Tongue (tissue), 2 donors: Measurements from ENCODE around the gene NEK6. TPM values are rescaled to one million over a fixed set of nuclear protein-coding genes. Genes with fewer than 3 reads are reported as not detected.
A peak's percentile ranks its signal among the peaks of the same experiment; 100 is the strongest.
"Not testable (repeated sequence)": the region's sequence is repeated elsewhere in the genome, so short reads cannot be mapped to it uniquely, and the experiment has no call there.

Experiments used
- DNase-seq: peaks from one replicate; pipeline ENCODE4 v3.0.0-alpha.2; 2015
- total RNA-seq: library from RNA; depleted of rRNA; stranded (reverse); fragments of >200 nt; gene quantifications from one replicate; pipeline ENCODE4 v1.2.3, GENCODE V29; 2014

The NEK6 gene
- total RNA-seq, 1 donor from 2014 or later = 33.6 TPM

DNA sequence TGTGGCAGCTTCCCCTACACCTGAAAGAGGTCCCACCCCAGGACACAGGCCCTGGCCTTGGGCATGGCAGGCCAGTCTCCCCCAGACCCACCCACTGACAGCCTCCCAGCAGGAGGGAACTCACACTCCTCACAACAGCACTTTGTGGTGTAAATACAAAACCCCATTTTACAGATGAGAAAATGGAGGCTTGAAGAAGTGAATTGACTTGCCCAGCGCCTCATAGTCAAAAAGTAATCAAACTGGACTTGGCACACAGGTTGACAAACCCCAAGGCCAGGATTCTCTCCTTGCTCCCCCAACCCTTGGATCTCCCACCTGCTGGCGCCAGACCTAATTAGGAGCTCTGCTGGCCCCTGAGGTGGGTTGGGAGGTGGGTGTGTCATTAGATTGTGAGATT lies 29.2 kb upstream of the NEK6 start:
- no peak for DNase-seq

DNA sequence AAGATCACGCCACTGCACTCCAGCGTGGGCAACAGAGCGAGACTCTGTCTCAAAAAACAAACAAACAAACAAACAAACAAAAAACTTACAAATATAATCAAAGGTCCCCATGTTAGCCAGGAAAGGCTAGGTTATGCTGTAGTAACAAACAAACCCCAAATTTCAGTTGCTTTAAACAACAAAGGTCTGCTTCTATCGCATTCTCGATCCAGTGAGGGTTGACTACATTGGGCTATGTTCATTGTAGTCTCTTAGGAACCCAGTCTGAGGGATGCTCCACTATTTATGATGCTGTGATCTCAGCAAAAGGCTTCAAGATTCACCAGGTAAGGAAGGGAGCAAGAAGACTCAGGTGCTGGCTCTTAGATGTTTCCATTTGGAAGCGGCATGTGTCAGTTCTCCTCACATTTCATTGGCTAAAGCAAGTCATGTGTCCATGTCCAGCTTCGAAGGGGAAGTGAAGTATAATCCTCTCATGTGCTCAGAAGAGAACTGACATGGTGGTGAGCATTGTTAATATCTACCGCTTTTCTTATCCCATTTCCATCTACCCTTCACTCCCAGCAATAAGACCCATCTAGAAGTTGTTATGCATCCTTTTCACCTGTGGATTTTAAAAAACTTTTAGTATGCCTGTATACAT lies 26.5 kb upstream of the NEK6 start:
- DNase-seq = no peak

DNA sequence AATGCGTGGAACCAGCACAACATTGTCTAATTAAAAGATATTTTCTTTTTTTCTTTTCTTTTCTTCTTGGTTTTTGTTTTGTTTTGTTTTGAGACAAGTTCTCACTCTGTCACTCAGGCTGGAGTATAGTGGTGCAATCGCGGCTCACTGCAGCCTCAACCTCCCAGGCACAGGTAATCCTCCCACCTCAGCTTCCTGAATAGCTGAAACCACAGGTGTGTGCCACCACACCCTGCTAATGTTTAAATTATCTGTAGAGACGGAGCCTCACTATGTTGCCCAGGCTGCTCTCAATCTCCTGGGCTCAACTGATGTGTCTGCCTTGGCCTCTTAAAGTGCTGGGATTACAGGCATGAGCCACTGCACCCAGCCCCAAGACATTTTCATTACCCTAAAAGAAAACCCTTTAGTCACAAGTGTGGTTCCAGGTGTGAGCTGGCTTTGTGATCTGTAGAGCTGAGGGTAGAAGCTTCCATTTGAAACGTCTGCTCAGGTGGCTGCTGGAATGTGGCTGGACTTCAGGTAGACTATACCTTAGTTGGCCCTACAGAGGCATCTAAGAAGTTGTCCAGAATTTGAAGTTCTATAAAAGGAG lies 19.1 kb upstream of the NEK6 start:
- no peak for DNase-seq

DNA sequence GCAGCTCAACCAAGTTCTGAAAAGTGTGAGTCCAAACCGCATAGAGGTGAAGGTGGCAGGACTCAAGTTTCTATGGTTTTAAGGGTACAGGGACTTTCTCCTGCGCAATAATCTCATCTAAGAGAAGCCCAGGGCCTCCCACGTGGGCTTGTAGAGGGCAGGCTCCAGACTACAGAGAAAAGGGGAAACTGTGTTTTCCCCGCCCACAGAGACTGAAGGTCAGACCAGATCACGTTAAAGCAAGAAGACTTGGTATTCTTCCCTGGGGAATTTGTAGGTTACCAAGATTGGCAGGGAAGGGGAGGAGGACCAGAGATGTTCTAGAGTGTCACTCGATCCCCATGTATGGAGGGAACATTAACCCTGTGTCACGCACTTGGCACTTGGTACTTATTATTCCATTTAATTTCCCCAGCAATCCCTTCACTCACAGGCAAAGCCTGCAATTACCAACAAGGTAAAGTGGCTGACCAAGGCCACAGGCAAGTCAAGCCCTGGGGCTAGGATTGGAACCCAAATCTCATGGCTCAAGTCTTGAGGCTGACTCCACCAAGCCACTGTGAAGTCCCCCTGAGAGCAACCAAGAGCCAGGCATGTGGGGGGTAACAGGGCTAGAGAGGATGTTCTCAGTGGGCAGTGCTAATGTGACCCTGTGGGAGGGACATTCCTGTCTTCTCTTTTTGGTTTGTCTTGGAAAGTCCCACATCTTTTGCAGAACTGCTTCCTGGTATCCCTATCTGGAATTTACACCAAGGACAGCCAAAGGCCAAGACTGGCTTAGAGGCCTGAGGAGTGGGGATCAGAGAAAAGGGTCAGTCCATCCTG lies 18.3 kb upstream of the NEK6 start:
- DNase-seq = no peak

DNA sequence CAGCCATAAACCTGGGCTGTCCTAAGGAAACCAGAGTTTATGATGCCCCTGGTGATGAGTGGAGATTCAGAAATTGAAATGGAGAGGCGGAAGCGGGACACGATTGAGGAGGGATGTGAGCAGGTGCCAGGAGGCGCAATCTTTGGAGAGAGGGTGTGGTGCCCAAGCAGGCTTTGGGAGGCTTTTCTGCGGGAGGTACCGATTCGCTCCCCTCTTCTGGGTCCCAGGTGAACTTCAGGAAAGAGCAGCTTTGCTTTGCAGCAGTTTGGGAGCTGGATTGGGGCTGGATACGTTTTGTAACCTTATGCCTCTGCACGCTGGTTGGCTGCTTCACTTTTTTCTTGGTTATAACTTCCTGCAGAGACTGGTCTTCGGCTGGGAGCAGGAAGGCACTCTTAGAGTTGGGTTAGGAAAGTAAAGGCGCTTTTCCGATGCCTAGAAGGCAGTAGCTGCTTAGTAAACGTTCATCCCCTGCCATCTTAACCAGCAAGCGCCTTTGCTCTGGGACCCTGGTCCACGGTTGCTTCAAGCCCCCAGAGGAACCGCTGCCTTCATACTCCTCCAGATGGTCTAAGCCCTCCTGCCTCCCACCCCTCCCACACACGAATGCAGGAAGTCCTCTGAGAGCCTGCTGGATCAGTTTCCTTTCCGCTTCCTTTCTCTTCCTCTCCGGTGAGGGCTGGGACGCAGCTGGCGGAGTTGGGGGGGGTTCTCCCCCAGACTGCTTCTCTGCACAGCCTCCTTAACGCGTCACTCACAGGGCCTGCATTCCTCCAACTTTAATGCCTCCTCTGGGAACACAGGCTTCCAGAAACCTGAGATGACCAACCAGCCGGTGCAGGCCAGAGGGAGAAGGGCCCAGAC lies 15.2 kb upstream of the NEK6 start:
- DNase-seq = peak; percentile 96

DNA sequence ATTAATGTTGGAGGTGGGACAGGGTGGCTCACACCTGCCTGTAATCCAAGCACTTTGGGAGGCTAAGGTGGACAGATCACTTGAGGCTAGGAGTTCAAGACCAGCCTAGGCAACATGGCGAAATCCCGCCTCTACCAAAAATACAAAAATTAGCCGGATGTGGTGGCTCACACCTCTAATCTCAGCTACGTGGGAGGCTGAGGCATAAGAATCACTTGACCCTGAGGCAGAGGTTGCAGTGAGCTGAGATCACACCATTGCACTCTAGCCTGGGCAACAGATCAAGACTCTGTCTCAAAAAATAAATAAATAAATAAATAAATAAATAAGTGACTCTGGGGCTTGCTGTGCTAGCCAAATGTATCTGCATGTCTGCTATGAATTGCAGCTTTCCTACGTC lies 10.4 kb upstream of the NEK6 start:
- DNase-seq = not testable (repeated sequence)

DNA sequence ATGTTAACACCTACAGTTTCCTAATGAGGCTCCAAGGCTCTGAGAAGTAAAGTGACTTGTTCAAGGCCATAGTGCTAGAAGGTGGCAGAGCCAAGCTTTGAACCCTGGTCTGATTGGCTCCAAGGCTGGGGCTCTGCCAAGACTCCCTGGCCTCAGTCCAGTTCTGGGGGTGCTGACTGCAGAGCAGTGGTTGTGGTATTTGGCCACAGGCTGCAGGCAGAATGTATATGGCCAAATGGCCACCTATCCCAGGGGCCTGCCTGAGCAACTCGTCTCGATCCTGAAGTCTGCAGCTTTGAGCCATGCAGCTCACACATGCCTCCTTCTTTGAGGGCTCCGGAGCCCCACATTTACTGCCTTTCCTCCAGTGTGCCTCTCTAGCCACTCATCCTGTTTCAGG lies 9.7 kb upstream of the NEK6 start:
- peak; percentile 40 for DNase-seq

DNA sequence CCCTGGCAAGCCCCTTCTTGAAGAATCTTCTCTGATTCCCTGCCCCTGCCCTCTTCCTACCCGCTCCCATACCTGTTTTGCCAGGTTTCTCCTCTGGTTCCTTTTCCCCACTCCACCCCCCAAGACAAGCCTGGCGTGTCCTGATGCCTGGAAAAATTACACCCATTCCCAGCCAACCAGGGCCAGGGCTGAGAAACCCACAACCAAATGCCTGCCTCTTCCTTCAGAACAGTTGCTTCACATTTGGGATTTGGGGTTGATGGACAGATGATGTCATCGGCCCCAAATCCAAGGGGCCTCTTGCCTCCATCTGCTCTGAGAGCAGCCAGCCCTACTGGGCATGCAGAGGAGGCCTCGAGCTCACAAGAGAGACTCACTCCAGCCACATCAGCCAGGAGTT lies 8.8 kb upstream of the NEK6 start:
- DNase-seq = peak; percentile 84

DNA sequence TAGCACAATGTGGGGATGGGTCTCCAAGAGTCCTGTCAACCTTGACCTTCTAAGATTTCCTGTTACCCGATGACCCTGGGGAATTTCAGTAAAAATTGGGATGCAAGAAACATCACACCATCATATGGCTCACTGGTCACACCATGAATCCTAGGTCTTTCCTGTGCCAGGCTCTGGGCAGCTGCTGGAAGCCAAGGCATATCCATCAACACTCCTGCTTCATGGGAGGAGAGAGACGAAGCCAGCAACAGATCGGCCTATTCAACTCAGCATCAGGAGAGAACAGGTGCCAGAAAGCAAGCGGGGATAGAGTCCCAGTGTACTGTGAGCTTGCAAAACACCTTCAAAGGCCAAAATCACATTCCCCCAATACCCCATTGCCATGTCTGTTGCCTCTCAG lies 6.5 kb upstream of the NEK6 start:
- DNase-seq = peak; percentile 87

DNA sequence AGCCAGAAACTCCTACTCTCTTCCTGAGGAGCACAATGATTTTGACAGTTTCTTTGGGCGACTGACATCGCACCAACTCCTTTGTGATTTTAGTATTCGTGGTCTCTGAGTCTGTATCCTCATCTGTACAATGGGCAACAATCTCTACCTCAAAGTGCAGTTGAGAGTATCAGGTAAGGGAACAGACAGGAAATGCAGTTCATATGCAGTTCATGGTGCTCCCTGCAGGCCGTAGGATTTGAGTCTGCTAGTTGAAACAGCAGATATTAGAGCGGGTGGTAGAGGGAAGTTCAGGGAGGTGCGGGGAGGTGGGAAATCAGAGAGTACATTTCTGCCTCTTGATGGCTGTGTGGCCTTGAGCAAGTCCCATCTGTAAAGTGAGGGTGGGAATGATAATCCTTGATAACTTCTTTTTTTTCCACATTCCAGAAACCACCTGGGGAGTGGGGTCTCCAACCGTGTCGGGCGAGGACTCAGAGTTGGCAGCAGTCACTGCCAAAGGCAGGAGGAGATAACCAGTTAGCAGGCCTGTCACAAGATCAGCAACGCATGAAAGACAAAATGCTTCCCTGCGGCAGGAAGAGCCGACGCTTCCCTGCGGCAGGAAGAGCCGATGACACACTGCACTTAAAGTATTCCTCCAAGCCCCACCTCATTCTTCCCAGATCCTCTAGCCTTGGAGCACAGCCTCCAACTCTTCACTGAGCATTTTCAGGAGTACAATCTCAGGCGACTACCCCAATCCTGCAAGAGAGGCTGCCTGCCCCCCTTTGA lies 6.0 kb upstream of the NEK6 start:
- peak; percentile 49 for DNase-seq

DNA sequence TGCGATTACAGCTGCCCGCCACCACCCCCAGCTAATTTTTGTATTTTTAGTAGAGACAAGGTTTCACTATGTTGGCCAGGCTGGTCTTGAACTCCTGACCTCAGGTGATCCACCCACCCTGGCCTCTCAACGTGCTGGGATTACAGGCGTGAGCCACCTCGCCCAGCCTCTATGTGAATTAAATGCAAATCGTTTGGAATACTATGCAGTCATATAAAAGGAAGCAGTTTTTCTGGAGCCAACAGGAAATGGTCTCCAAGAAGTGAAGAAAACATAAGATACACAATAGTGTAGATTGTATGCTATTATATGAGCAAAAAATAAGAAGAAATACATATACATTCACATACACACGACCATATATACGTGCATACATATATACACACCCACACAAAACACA lies 4.9 kb upstream of the NEK6 start:
- not testable (repeated sequence) for DNase-seq

DNA sequence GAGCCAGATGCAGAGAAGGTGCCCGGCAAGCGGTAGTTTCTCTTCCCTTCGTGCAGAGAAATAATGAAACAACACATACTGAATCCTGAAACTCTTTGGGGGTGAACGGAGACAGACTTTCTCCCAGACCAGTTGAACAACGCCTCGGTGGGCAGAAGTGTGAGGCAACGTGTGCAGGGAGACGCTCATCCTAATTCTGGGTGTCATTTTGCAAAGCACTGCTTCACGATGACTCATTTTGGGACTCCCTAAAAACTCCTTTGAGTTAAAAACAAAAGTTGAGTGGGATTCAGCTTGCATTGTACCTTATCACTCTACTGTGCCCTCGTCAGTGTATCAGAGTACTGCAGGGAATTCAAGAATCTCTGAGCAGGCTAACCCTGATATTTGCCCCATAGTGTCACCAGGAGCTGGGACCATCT lies 3.5 kb upstream of the NEK6 start:
- no peak for DNase-seq

DNA sequence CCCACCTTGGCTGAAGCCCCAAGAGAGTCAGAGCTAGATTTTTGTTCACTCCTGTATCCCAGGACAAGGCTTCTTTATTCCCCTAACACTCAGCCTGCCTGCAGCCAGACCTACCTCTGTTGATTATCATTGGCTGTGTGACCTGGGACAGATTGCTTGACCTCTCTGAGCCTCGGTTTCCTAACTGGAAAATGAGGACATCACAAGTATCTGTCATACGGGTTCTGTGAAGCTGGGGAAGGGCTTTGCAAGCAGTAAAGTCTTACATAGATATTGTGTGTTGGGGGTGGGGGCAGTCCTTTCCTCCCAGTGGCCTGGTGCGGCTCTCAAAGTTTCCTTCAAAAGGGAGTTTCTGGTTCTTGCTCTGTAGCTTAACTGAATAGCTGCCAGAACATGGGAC lies 2.5 kb upstream of the NEK6 start:
- DNase-seq = no peak

DNA sequence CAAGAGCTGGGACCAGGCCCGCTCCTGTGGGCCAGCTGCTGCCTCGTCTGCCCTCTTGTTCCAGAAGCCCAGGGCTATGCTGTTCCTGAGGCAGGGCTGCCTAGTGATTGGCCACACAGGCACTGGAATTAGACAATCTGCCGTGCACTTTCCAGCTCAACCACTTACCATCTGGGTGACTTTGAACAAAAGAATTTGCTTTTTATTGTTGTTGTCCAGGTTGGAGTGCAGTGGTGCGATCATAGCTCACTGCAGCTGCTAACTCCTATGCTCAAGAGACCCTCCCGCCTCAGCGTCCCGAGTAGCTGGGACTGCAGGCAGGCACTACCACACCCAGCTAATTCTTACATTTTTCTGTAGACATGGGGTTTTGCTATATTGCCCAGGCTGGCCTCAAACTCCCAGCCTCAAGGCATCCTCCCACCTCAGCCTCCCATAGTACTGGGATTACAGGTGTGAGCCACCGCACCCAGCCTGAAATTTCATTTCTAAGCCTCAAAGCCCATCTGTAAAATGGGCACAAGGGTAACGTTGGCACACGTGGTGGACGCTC lies 1.2 kb upstream of the NEK6 start:
- no peak for DNase-seq

DNA sequence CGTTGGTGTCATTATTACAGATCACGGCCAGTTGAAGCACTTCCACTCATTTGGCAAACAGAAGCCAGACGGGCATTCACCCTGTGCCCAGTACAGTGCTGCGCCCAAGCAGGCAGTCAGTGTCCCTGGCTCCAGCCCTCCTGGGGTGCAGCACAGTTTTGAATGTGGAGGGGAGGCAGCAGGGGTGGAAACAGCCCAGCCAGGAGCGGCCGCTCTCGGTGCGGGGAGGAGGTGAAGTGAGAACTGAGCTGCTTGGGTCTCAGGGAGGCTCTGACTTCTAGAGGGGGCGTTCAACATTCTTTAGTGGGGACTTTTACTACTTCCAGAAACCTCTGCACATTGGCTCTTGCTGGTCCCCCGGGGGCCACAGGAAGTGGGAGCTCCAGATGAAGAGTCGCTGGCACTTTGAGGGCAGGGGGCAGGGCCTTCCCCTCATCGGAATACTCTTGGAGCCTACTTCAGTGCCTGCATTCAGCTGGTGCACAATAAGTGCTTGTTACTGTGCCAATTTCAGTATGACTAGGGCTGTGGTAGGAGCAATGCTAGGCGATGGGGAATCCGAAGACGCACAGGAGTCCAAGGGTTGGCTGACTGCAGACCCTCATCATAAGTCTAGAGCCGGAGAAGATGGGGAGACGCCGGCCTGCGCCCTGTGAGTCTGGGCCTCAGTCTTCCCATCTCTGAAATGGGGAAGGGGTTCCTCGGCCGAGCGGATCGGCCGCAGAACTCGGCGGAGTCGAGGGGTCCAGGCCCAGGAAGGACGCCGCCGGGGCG lies 492 bp upstream of the NEK6 start:
- no peak for DNase-seq

DNA sequence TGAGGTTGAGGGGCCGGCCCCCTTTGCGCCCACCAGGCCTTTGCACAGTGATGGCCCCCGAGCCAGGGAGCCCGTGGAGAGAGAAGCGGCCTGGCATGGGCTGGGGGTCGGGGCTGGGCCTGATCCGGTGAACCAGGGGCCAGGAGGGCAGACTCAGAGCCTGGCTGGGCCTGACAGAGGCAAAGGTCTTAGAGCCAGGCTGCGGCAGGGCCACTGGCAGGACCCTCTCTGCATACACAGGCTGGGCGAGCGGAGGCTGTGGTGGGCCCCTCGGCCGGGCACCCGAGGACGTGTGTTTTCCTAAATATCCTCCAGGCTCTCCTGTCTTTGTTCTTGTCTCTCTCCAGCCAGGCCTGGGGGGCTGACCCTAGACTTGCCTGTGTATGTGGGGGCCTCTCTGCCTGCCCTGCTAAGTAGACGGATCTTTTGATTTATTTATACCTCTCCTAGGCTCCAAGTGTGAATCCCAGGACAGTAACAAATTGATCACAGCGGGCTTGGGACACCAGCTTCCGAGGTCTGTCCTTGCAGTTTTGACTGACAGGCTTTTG lies 933 bp downstream of the NEK6 start:
- no peak for DNase-seq

DNA sequence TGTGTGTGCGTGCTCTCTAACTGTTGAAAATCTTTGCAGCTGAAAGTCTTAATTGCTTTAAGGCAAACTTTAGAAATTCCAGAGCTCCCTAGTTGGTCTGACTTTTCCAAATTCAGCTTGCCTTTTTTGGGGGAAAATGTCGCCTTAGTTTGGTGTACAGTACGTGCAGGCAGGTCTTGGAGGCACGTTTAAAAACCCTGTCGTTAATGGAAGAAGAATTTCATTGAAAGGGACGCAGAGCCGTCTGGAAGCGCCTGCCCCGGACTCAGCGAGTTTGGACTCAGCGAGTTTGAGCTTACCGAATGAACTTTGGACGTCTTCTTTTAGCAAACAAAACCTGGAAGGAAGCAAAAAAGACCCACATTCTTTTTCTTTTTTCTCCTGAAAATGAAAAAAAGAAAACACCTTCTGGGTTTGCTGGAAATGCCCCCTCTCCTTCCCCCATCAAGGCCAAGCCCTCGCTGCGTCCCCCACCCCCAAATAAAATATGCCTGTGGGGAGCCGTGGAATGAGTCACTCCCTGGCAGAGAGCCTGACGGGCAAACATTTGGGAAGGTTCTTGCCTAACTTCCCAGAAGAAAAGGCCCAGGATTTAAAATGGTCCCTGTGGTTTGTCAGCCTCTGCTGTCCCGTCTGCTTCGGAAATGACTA lies 1.5 kb downstream of the NEK6 start:
- DNase-seq = peak; percentile 85

DNA sequence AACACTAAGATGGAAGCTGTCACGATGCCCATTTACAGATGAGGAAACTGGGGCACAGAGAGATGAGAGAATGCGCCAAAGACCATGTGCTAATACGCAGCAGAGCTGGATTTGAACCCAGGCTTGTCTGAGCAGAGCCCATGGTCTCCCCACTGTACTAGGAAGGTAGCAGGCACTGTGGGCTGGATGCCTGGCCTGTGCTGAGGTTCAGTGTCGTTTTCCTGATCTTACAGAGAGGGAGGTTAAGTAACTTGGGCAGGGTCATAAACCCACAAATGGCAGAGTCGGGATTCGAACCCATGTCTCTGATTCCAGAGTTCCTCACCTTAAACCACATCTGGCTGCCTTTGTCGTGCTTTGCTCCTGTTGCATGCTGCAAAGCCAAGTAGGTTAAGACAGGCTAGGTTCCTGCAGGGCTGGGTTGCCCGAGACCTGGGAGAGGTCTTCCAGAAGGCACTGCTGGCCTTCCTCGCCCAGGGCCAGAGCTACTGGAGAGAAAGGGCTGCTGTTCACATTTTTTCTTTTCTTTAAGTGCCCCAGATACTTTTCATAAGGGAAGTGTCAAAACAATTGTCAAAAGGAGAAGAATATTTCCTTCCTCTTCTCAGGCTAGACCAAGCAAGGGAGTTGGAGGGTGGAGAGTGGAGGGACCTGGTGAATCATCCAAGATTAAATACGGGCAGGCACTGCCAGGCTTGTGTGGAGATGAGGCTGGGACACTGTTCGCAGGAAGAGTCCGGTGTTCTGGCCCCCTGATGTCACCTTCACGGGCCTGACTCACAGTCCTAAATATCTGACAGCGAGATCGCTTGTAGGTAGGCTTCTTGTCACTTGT lies 3.2 kb downstream of the NEK6 start:
- no peak for DNase-seq
